Upper lobe of right lung (tissue), 1 donor: ENCODE results near the gene MORC3. TPM values are rescaled to one million over a fixed set of nuclear protein-coding genes. Genes with fewer than 3 reads are reported as not detected.

ENCODE experiments used
- ATAC-seq: fragments of 200-7000 bp; cut with Tn5 transposase; one replicate; pipeline ENCODE4 v1.9.1; 2020; ENCODE audit warnings: mild to moderate bottlenecking, moderate library complexity
- DNase-seq: peaks from one replicate; pipeline ENCODE4 v3.0.0-alpha.2; 2020
- H3K27ac ChIP-seq: fragments of 200-600 bp; one replicate; pipeline ENCODE4 v1.8.0; 2022
- H3K27me3 ChIP-seq: fragments of 200-600 bp; one replicate; pipeline ENCODE4 v1.8.0; 2022; ENCODE audit warnings: mild to moderate bottlenecking
- H3K36me3 ChIP-seq: fragments of 200-600 bp; one replicate; pipeline ENCODE4 v1.8.0; 2022
- H3K4me1 ChIP-seq: fragments of 200-600 bp; one replicate; pipeline ENCODE4 v1.8.0; 2022
- H3K4me3 ChIP-seq: fragments of 200-600 bp; one replicate; pipeline ENCODE4 v1.8.0; 2022; ENCODE audit warnings: mild to moderate bottlenecking
- H3K9me3 ChIP-seq: fragments of 200-600 bp; one replicate; pipeline ENCODE4 v1.8.0; 2022
- CTCF ChIP-seq: fragments of 200-600 bp; IDR thresholded peaks from one replicate; pipeline ENCODE4 v1.8.0; 2022; ENCODE audit warnings: antibody characterized with exemption
- intact Hi-C: fragments of 100-400 bp; cut with DNase I; formaldehyde crosslinking; loops from one replicate; pipeline ENCODE4 v1.11.0; 2022
- total RNA-seq: library from RNA; stranded (reverse); fragmentation: NEBNext Ultra II Directional; extraction: Animal tissue kit (Norgen Biotek cat#: 25700); gene quantifications from one replicate; pipeline ENCODE4 v1.2.1, GENCODE V29; 2021
- donor health status: DM: no; HTN: yes; CAD: no; lungs with severe emphysema.

MORC3 gene
- total RNA-seq, 1 donor from 2014 or later, result 32.3 TPM

DNA sequence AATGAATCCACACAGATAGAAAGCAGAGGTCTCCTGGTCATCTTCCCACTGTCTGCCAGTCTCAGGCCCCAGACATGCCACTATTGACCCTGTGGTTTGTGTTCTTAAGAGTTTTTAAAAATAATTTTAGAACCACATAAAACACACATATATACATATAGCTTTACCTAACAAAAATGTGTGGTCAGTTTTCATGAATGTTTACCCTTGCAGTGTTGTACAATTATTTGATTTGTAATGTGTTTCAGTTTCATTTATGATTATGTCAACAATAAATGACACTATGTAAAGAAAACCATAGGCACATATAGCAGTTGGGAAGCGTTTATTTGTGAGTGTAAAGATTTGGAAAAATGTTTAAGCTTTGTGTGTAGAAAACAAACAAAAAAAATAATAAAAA lies 82.3 kb downstream of the MORC3 start:
- no peak for TF ChIP-seq CTCF
- ATAC-seq (no peak), DNase-seq (no peak)
- H3K4me1 ChIP-seq, result no peaks in the 10 kb centered on the region
- H3K9me3 ChIP-seq, result no peaks in the 10 kb centered on the region
- no peak overlapping the region for H3K27ac ChIP-seq
- H3K4me3 ChIP-seq, result no peak overlapping the region
- H3K27me3 ChIP-seq, result no peaks in the 10 kb centered on the region
- intact Hi-C loops, result no loop called here
- H3K36me3 ChIP-seq, result no peaks in the 10 kb centered on the region

DNA sequence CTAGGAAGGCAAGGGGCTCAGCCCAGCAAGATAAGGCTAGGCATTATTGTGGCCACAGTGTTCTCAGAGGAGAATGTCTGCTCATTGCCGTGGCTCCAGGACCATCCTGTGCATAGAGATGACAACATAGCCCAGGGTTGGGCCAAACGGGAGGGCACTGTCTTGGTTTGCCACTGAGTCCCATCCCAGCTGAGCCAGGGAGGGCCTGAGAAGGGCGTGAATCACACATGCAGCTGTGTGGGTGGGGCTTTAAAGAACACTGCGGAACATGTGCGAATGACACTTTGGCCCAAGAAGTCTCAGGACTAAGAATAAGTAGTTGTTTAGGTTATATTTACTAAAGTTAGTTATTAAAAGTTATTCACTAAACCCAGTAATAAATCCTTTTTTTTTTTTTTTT lies 83.7 kb downstream of the MORC3 start:
- no peaks in the 10 kb centered on the region for H3K9me3 ChIP-seq
- DNase-seq, result no peak
- ATAC-seq, result peak; percentile 33

DNA sequence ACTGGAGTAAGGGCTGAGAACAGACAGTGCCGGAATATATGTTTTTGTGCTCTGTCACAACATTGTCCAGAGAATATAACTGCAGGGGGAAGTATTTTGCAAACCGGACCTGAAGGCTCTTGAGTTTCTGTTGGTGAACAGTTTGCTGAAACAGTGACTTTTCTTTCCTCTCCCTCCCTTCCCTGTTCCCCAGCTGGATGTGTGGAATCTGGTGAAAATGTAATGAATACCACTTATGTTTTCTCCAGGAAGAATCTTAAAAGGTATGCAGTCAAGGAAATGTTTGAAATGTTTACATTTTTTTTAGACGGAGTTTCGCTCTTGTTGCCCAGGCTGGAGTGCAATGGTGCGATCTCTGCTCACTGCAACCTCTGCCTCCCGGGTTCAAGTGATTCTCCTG lies 88.6 kb downstream of the MORC3 start:
- DNase-seq (no peak), ATAC-seq (no peak)
- H3K4me1 ChIP-seq, result no peaks in the 10 kb centered on the region
- H3K27me3 ChIP-seq, result no peaks in the 10 kb centered on the region
- H3K9me3 ChIP-seq, result no peaks in the 10 kb centered on the region
- intact Hi-C loops, result no loop called here
- H3K4me3 ChIP-seq, result no peak overlapping the region
- H3K36me3 ChIP-seq, result no peaks in the 10 kb centered on the region
- H3K27ac ChIP-seq, result no peak overlapping the region
- TF ChIP-seq CTCF, result no peak

More for the DNA sequence above, 83.7 kb downstream of the MORC3 start:
- Histone ChIP-seq H3K27me3 (no peaks in the 10 kb centered on the region), H3K4me3 (no peak overlapping the region), H3K27ac (no peak overlapping the region), H3K4me1 (no peaks in the 10 kb centered on the region), H3K36me3 (no peaks in the 10 kb centered on the region)
- TF ChIP-seq CTCF, result no peak
- intact Hi-C loops, result no loop called here

DNA sequence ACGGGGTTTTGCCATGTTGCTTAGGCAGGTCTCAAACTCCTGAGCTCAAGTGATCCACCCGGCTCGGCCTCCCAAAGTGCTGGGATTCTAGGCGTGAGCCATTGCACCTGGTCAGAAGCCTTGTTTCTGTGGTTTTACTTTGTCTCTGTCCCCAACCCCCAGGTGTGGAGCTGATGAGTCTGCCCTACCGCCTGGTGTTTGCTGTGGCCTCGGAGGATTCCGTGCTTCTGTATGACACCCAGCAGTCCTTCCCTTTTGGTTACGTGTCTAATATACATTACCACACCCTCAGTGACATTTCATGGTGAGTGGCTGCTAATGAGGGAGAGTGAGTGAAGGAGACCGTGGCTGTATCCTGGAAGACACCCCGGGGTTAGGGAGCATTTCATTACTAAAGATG lies 91.3 kb downstream of the MORC3 start:
- intact Hi-C loops, result no loop called here
- ATAC-seq (no peak), DNase-seq (no peak)
- no peaks in the 10 kb centered on the region for H3K4me1 ChIP-seq
- no peak for TF ChIP-seq CTCF
- H3K9me3 ChIP-seq, result no peaks in the 10 kb centered on the region
- no peak overlapping the region for H3K4me3 ChIP-seq
- H3K27me3 ChIP-seq, result no peaks in the 10 kb centered on the region
- no peaks in the 10 kb centered on the region for H3K36me3 ChIP-seq
- H3K27ac ChIP-seq, result no peak overlapping the region

- Histone ChIP-seq H3K27me3 (no peaks in the 10 kb centered on the region), H3K27ac (no peak overlapping the region), H3K4me3 (no peak overlapping the region), H3K4me1 (no peaks in the 10 kb centered on the region), H3K9me3 (no peaks in the 10 kb centered on the region), H3K36me3 (no peaks in the 10 kb centered on the region)
- TF ChIP-seq CTCF, result no peak
- no peak for DNase-seq
- intact Hi-C loops, result no loop called here
- no peak for ATAC-seq
Measured at GRCh38 chr21:36412916-36413315, 92.9 kb downstream of the MORC3 start.

- Histone ChIP-seq H3K4me1 (no peaks in the 10 kb centered on the region), H3K9me3 (no peaks in the 10 kb centered on the region), H3K27me3 (no peaks in the 10 kb centered on the region), H3K4me3 (no peak overlapping the region), H3K36me3 (no peaks in the 10 kb centered on the region), H3K27ac (no peak overlapping the region)
- ATAC-seq, result no peak
- no peak for TF ChIP-seq CTCF
- intact Hi-C loops, result no loop called here
- DNase-seq, result no peak
Measured at GRCh38 chr21:36415375-36415774, 95.4 kb downstream of the MORC3 start.
